Subcutaneous abdominal adipose tissue (tissue), 5 donors: ENCODE measurements around the gene RPH3AL.

Experiments
- H3K27ac ChIP-seq: one replicate; pipeline ENCODE4 v1.7.0; 2013; ENCODE audit warnings: low read depth, mild to moderate bottlenecking, inconsistent platforms, low read length, moderate library complexity
- H3K27me3 ChIP-seq, 5 donors: one replicate each; pipeline ENCODE4 v1.7.0; 2013; ENCODE audit warnings: low read length in 5 of 5, inconsistent platforms in 1 of 5; ENCODE audit not compliant: control insufficient read depth in 5 of 5, insufficient read depth in 4 of 5
- H3K36me3 ChIP-seq, 5 donors: one replicate each; pipeline ENCODE4 v1.7.0; 2013; ENCODE audit warnings: low read length in 5 of 5; ENCODE audit not compliant: control insufficient read depth in 5 of 5, insufficient read depth in 5 of 5
- H3K4me1 ChIP-seq, 5 donors: one replicate each; pipeline ENCODE4 v1.7.0; 2013; ENCODE audit warnings: low read length in 5 of 5, mild to moderate bottlenecking in 3 of 5, moderate library complexity in 1 of 5; ENCODE audit not compliant: control insufficient read depth in 5 of 5, insufficient read depth in 5 of 5
- H3K4me3 ChIP-seq, 5 donors: one replicate each; pipeline ENCODE4 v1.7.0; 2013; ENCODE audit warnings: low read length in 5 of 5, low read depth in 1 of 5
- H3K9ac ChIP-seq, 5 donors: one replicate each; pipeline ENCODE4 v1.7.0; 2013; ENCODE audit warnings: low read length in 5 of 5, mild to moderate bottlenecking in 4 of 5, moderate library complexity in 3 of 5
- H3K9me3 ChIP-seq, 5 donors: one replicate each; pipeline ENCODE4 v1.7.0; 2013; ENCODE audit warnings: low read length in 5 of 5; ENCODE audit not compliant: control insufficient read depth in 5 of 5
- donor health status: healthy.
- donor health status: healthy.
- donor health status: healthy.
- donor health status: healthy.
- donor health status: healthy.

Gene RPH3AL

GRCh38 chr17:296906-297690, 55.5 kb downstream of the RPH3AL start:
- Histone ChIP-seq H3K27ac (no peak overlapping the region), H3K4me3 (no peak overlapping the region), H3K36me3 (peaks cover 0 to 19% (median 0%) of the 10 kb centered on the region in 5 donors), H3K9ac (no peak overlapping the region), H3K9me3 (no peaks in the 10 kb centered on the region), H3K27me3 (no peaks in the 10 kb centered on the region), H3K4me1 (peaks cover 0 to 23% (median 21%) of the 10 kb centered on the region in 5 donors)

GRCh38 chr17:296379-296778, 56.2 kb downstream of the RPH3AL start:
- Histone ChIP-seq H3K4me3 (no peak overlapping the region), H3K27ac (no peak overlapping the region), H3K36me3 (peaks cover 0 to 15% (median 0%) of the 10 kb centered on the region in 5 donors), H3K9me3 (no peaks in the 10 kb centered on the region), H3K4me1 (peaks cover 0 to 19% (median 16%) of the 10 kb centered on the region in 5 donors), H3K9ac (no peak overlapping the region), H3K27me3 (no peaks in the 10 kb centered on the region)

- H3K4me1 ChIP-seq: peaks cover 0 to 6% (median 0%) of the 10 kb centered on the region in 5 donors
- no peak overlapping the region for H3K9ac ChIP-seq
- H3K36me3 ChIP-seq: peaks cover 0 to 18% (median 4%) of the 10 kb centered on the region in 5 donors
- no peak overlapping the region for H3K4me3 ChIP-seq
- peaks cover 0 to 4% (median 0%) of the 10 kb centered on the region in 5 donors for H3K27me3 ChIP-seq
- H3K9me3 ChIP-seq: no peaks in the 10 kb centered on the region
- no peak overlapping the region for H3K27ac ChIP-seq
Measured at GRCh38 chr17:292531-293382, 59.9 kb downstream of the RPH3AL start.

- H3K9ac ChIP-seq: no peak overlapping the region
- H3K36me3 ChIP-seq: peaks cover 0 to 11% (median 4%) of the 10 kb centered on the region in 5 donors
- no peaks in the 10 kb centered on the region for H3K9me3 ChIP-seq
- no peak overlapping the region for H3K27ac ChIP-seq
- H3K4me1 ChIP-seq: peaks cover 0 to 6% (median 0%) of the 10 kb centered on the region in 5 donors
- H3K27me3 ChIP-seq: peaks cover 0 to 4% (median 0%) of the 10 kb centered on the region in 5 donors
- no peak overlapping the region for H3K4me3 ChIP-seq
Measured at GRCh38 chr17:292016-292415, 60.6 kb downstream of the RPH3AL start.

- peaks cover 0 to 6% (median 0%) of the 10 kb centered on the region in 5 donors for H3K4me1 ChIP-seq
- peaks cover 0 to 4% (median 0%) of the 10 kb centered on the region in 5 donors for H3K27me3 ChIP-seq
- H3K9me3 ChIP-seq: no peaks in the 10 kb centered on the region
- H3K9ac ChIP-seq: no peak overlapping the region
- H3K27ac ChIP-seq: no peak overlapping the region
- H3K36me3 ChIP-seq: peaks cover 0 to 9% (median 4%) of the 10 kb centered on the region in 5 donors
- no peak overlapping the region for H3K4me3 ChIP-seq
Measured at GRCh38 chr17:291587-291986, 61.0 kb downstream of the RPH3AL start.

- H3K9me3 ChIP-seq: no peaks in the 10 kb centered on the region
- H3K36me3 ChIP-seq: peaks cover 0 to 9% (median 4%) of the 10 kb centered on the region in 5 donors
- no peak overlapping the region for H3K9ac ChIP-seq
- no peak overlapping the region for H3K4me3 ChIP-seq
- peaks cover 0 to 6% (median 0%) of the 10 kb centered on the region in 5 donors for H3K4me1 ChIP-seq
- H3K27ac ChIP-seq: no peak overlapping the region
- H3K27me3 ChIP-seq: peaks cover 0 to 4% (median 0%) of the 10 kb centered on the region in 5 donors
Measured at GRCh38 chr17:290626-291025, 62.0 kb downstream of the RPH3AL start.

GRCh38 chr17:290121-290521, 62.5 kb downstream of the RPH3AL start:
- peaks cover 0 to 6% (median 0%) of the 10 kb centered on the region in 5 donors for H3K4me1 ChIP-seq
- H3K9me3 ChIP-seq: no peaks in the 10 kb centered on the region
- no peak overlapping the region for H3K9ac ChIP-seq
- H3K4me3 ChIP-seq: no peak overlapping the region
- peaks cover 0 to 9% (median 4%) of the 10 kb centered on the region in 5 donors for H3K36me3 ChIP-seq
- no peak overlapping the region for H3K27ac ChIP-seq
- H3K27me3 ChIP-seq: peaks cover 0 to 4% (median 0%) of the 10 kb centered on the region in 5 donors

GRCh38 chr17:289409-289808, 63.2 kb downstream of the RPH3AL start:
- Histone ChIP-seq H3K4me1 (peaks cover 0 to 6% (median 0%) of the 10 kb centered on the region in 5 donors), H3K27ac (no peak overlapping the region), H3K4me3 (no peak overlapping the region), H3K36me3 (peaks cover 0 to 9% (median 4%) of the 10 kb centered on the region in 5 donors), H3K9me3 (no peaks in the 10 kb centered on the region), H3K27me3 (peaks cover 0 to 4% (median 0%) of the 10 kb centered on the region in 5 donors), H3K9ac (no peak overlapping the region)

- Histone ChIP-seq H3K9me3 (no peaks in the 10 kb centered on the region), H3K36me3 (peaks cover 0 to 12% (median 4%) of the 10 kb centered on the region in 5 donors), H3K4me1 (peaks cover 0 to 6% (median 0%) of the 10 kb centered on the region in 5 donors), H3K9ac (no peak overlapping the region), H3K27me3 (peaks cover 0 to 4% (median 0%) of the 10 kb centered on the region in 5 donors), H3K4me3 (no peak overlapping the region), H3K27ac (no peak overlapping the region)
Measured at GRCh38 chr17:288802-289356, 63.7 kb downstream of the RPH3AL start.
